Testis (tissue), 2 donors: Measurements from ENCODE around the gene CDC7.

Experiments used
- POLR2A ChIP-seq: fragments of 450-650 bp; IDR thresholded peaks from one replicate; pipeline ENCODE4 v1.6.1; 2017; ENCODE audit warnings: antibody characterized with exemption, mild to moderate bottlenecking, moderate library complexity
- TF ChIP-seq, protein P1 (sequence below), 3 experiments: fragments of 450-650 bp in 2 of 3; fragments of 200-600 bp in 1 of 3; sonication (generic) in 1 of 3; IDR thresholded peaks; one replicate each; pipeline ENCODE4 v1.5.1; 2016 to 2019; ENCODE audit warnings: antibody characterized with exemption in 3 of 3, mild to moderate bottlenecking in 2 of 3, moderate library complexity in 1 of 3

DNA sequence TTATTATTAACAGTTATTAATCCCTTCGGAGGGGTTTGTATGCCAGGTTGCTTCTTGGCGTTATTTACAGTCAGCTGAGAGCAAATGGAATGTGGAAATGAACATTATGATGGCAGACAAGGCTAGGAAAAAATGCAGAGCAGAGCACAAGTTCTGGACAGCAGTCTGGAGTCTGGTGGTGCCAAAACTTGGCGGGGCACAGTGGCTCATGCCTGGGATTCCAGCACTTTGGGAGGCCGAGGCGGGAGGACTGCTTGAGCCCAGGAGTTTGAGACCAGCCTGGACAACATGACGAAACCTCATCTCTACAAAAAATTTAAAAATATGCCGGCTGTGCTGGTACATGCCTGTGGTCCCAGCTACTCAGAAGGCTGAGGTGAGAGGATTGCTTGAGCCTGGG is 67.6 kb downstream of the CDC7 start:
- TF ChIP-seq, protein P1, sequence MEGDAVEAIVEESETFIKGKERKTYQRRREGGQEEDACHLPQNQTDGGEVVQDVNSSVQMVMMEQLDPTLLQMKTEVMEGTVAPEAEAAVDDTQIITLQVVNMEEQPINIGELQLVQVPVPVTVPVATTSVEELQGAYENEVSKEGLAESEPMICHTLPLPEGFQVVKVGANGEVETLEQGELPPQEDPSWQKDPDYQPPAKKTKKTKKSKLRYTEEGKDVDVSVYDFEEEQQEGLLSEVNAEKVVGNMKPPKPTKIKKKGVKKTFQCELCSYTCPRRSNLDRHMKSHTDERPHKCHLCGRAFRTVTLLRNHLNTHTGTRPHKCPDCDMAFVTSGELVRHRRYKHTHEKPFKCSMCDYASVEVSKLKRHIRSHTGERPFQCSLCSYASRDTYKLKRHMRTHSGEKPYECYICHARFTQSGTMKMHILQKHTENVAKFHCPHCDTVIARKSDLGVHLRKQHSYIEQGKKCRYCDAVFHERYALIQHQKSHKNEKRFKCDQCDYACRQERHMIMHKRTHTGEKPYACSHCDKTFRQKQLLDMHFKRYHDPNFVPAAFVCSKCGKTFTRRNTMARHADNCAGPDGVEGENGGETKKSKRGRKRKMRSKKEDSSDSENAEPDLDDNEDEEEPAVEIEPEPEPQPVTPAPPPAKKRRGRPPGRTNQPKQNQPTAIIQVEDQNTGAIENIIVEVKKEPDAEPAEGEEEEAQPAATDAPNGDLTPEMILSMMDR (IDR thresholded peaks at IDR 0.05) = no peak
- no peak for TF ChIP-seq POLR2A
